Measurements from ENCODE around the gene KHDC3L. TPM values are rescaled to one million over a fixed set of nuclear protein-coding genes. Genes with fewer than 3 reads are reported as not detected.

KHDC3L gene, protein sequence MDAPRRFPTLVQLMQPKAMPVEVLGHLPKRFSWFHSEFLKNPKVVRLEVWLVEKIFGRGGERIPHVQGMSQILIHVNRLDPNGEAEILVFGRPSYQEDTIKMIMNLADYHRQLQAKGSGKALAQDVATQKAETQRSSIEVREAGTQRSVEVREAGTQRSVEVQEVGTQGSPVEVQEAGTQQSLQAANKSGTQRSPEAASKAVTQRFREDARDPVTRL
- not detected in 2 replicates for total RNA-seq

DNA sequence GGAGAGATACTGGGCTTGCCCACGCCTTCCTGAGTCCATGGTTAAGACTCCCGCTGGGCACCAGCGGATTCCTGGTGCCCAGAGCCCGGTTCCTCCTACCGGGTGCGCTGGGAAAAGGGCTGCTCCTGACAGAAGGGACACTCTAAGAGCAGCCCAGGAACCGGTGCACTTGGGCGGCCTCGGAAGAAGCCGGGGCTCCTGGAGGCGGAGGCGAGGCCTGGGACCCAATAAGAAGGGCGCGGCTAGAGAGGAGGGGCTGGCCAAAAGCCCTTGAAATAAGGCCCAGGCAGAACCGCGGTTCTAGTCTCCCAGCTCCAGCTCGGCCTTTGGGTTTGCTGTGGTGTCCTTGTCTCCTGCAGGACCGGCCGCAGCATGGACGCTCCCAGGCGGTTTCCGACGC, at the start of gene KHDC3L:
KHDC3L (plus strand) TSS at position 301 of the 400 bp plus-strand sequence; CDS start at position 373, 72 bp downstream.
- H3K4me1 Mint-ChIP-seq, result no peaks in the 10 kb centered on the region
- ATAC-seq (ENCODE audit: low read depth) (no peak), DNase-seq (no peak)
- CTCF ChIA-PET, result no interaction called here
- intact Hi-C loops (cut with micrococcal nuclease), result no loop called here
- no peaks in the 10 kb centered on the region for H3K9me3 Mint-ChIP-seq
- no peaks in the 10 kb centered on the region for H3K36me3 Mint-ChIP-seq (ENCODE audit: low read depth)
- H3K27ac Mint-ChIP-seq, result no peak within 1 kb of the TSS
- no peak within 1 kb of the TSS for H3K4me3 Mint-ChIP-seq
- TF ChIP-seq, protein P1, sequence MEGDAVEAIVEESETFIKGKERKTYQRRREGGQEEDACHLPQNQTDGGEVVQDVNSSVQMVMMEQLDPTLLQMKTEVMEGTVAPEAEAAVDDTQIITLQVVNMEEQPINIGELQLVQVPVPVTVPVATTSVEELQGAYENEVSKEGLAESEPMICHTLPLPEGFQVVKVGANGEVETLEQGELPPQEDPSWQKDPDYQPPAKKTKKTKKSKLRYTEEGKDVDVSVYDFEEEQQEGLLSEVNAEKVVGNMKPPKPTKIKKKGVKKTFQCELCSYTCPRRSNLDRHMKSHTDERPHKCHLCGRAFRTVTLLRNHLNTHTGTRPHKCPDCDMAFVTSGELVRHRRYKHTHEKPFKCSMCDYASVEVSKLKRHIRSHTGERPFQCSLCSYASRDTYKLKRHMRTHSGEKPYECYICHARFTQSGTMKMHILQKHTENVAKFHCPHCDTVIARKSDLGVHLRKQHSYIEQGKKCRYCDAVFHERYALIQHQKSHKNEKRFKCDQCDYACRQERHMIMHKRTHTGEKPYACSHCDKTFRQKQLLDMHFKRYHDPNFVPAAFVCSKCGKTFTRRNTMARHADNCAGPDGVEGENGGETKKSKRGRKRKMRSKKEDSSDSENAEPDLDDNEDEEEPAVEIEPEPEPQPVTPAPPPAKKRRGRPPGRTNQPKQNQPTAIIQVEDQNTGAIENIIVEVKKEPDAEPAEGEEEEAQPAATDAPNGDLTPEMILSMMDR (IDR thresholded peaks at IDR 0.05), result no peak
- POLR2A ChIA-PET, result no interaction called here
- H3K27me3 Mint-ChIP-seq, result peaks cover 5% of the 10 kb centered on the region

- Mint-ChIP-seq H3K4me1 (peaks cover 8% of the 10 kb centered on the region), H3K4me3 (peak overlapping the region; percentile 48), H3K36me3 (ENCODE audit: low read depth) (peaks cover 4% of the 10 kb centered on the region), H3K27ac (no peak overlapping the region), H3K9me3 (peaks cover 8% of the 10 kb centered on the region), H3K27me3 (peaks cover 30% of the 10 kb centered on the region)
- ChIA-PET POLR2A (no interaction called here), CTCF (no interaction called here)
- ATAC-seq (ENCODE audit: low read depth), result no peak
- TF ChIP-seq, protein P1 (IDR thresholded peaks at IDR 0.05), result no peak
- no peak for DNase-seq
- intact Hi-C loops (cut with micrococcal nuclease), result loop anchor here (5.0 kb wide), 1 partner anchor 133 kb away; no protein-coding TSS in a partner anchor
Observed at GRCh38 chr6:73314577-73315492, 47.6 kb upstream of the KHDC3L start.

GRCh38 chr6:73323323-73323722, 39.1 kb upstream of the KHDC3L start:
- POLR2A ChIA-PET, result no interaction called here
- intact Hi-C loops (cut with micrococcal nuclease), result no loop called here
- ATAC-seq (ENCODE audit: low read depth), result no peak
- H3K9me3 Mint-ChIP-seq, result peaks cover under 1% of the 10 kb centered on the region
- no peak overlapping the region for H3K27ac Mint-ChIP-seq
- H3K36me3 Mint-ChIP-seq (ENCODE audit: low read depth), result no peaks in the 10 kb centered on the region
- H3K27me3 Mint-ChIP-seq, result peaks cover 7% of the 10 kb centered on the region
- no peak for DNase-seq
- CTCF ChIA-PET, result no interaction called here
- H3K4me3 Mint-ChIP-seq, result no peak overlapping the region
- H3K4me1 Mint-ChIP-seq, result peaks cover 2% of the 10 kb centered on the region
- TF ChIP-seq, protein P1 (IDR thresholded peaks at IDR 0.05), result no peak

GRCh38 chr6:73325656-73326055, 36.8 kb upstream of the KHDC3L start:
- CTCF ChIA-PET, result interaction anchor here (0.6 to 4.3 kb wide), 11 partner anchors 16 to 917 kb away, joined by 3 to 58 read pairs (median 3); partner anchors contain the start of gene MTO1
- POLR2A ChIA-PET, result interaction anchor here (0.6 kb wide), 1 partner anchor 64 kb away, joined by 3 read pairs; no protein-coding TSS in a partner anchor

More at GRCh38 chr6:73325656-73326055, 36.8 kb upstream of the KHDC3L start:
- Mint-ChIP-seq H3K36me3 (ENCODE audit: low read depth) (no peaks in the 10 kb centered on the region), H3K4me3 (no peak overlapping the region), H3K9me3 (no peaks in the 10 kb centered on the region), H3K27ac (no peak overlapping the region), H3K4me1 (peaks cover 2% of the 10 kb centered on the region), H3K27me3 (peaks cover 20% of the 10 kb centered on the region)
- intact Hi-C loops (cut with micrococcal nuclease), result loop anchor here (1.0 to 5.0 kb wide), 8 partner anchors 15 to 1938 kb away; no protein-coding TSS in a partner anchor
- DNase-seq (no peak), ATAC-seq (ENCODE audit: low read depth) (no peak)
- TF ChIP-seq, protein P1 (IDR thresholded peaks at IDR 0.05), result no peak
